Measurements from ENCODE around the gene GNAO1. TPM values are rescaled to one million over a fixed set of nuclear protein-coding genes. Genes with fewer than 3 reads are reported as not detected.
"Not testable (repeated sequence)": the region's sequence is repeated elsewhere in the genome, so short reads cannot be mapped to it uniquely, and the experiment has no call there.

GNAO1 gene
- total and polyA plus RNA-seq, 2 experiments from 2014 or later = 2.7 to 2.8 TPM

- H3K27ac ChIP-seq = no peak overlapping the region
- H3K9me3 ChIP-seq (ENCODE audit: low read depth) = no peaks in the 10 kb centered on the region
- DNase-seq (ENCODE audit: low read depth in 1 of 2, low spot score in 1 of 2) = no peak
- H3K4me1 ChIP-seq (ENCODE audit: low read depth) = peaks cover 7% of the 10 kb centered on the region
- H3K36me3 ChIP-seq = peaks cover 14% of the 10 kb centered on the region
- no peak for TF ChIP-seq CTCF (IDR thresholded peaks at IDR 0.05; ENCODE audit: low read depth, low read length)
- no peak overlapping the region for H3K4me3 ChIP-seq
- no peaks in the 10 kb centered on the region for H3K27me3 ChIP-seq
Measured at GRCh38 chr16:56371660-56371937, 180.3 kb downstream of the GNAO1 start.

- no peaks in the 10 kb centered on the region for H3K27me3 ChIP-seq
- no peak overlapping the region for H3K27ac ChIP-seq
- H3K4me1 ChIP-seq (ENCODE audit: low read depth) = peaks cover 7% of the 10 kb centered on the region
- peaks cover 13% of the 10 kb centered on the region for H3K36me3 ChIP-seq
- H3K4me3 ChIP-seq = no peak overlapping the region
- DNase-seq (ENCODE audit: low read depth in 1 of 2, low spot score in 1 of 2) = no peak
- no peak for TF ChIP-seq CTCF (IDR thresholded peaks at IDR 0.05; ENCODE audit: low read depth, low read length)
- no peaks in the 10 kb centered on the region for H3K9me3 ChIP-seq (ENCODE audit: low read depth)
Measured at GRCh38 chr16:56372013-56372634, 180.8 kb downstream of the GNAO1 start.

- no peak for DNase-seq (ENCODE audit: low read depth in 1 of 2, low spot score in 1 of 2)
- no peak overlapping the region for H3K4me3 ChIP-seq
- TF ChIP-seq CTCF (IDR thresholded peaks at IDR 0.05; ENCODE audit: low read depth, low read length) = no peak
- H3K36me3 ChIP-seq = peaks cover 12% of the 10 kb centered on the region
- H3K9me3 ChIP-seq (ENCODE audit: low read depth) = no peaks in the 10 kb centered on the region
- no peak overlapping the region for H3K27ac ChIP-seq
- peaks cover 7% of the 10 kb centered on the region for H3K4me1 ChIP-seq (ENCODE audit: low read depth)
- no peaks in the 10 kb centered on the region for H3K27me3 ChIP-seq
Measured at GRCh38 chr16:56373003-56373402, 181.7 kb downstream of the GNAO1 start.

GRCh38 chr16:56375792-56376191 is 184.5 kb downstream of the GNAO1 start:
- not testable (repeated sequence) for H3K36me3 ChIP-seq; H3K4me1 ChIP-seq (ENCODE audit: low read depth); DNase-seq (ENCODE audit: low read depth in 1 of 2, low spot score in 1 of 2); H3K9me3 ChIP-seq (ENCODE audit: low read depth); H3K27ac ChIP-seq; H3K4me3 ChIP-seq; H3K27me3 ChIP-seq

GRCh38 chr16:56379044-56379443 is 187.8 kb downstream of the GNAO1 start:
- H3K27ac ChIP-seq; H3K4me1 ChIP-seq (ENCODE audit: low read depth); H3K36me3 ChIP-seq; H3K4me3 ChIP-seq; DNase-seq (ENCODE audit: low read depth in 1 of 2, low spot score in 1 of 2); H3K27me3 ChIP-seq; H3K9me3 ChIP-seq (ENCODE audit: low read depth): not testable (repeated sequence)

- not testable (repeated sequence) for H3K9me3 ChIP-seq (ENCODE audit: low read depth); H3K4me1 ChIP-seq (ENCODE audit: low read depth)
- peaks cover 20% of the 10 kb centered on the region for H3K36me3 ChIP-seq
Measured at GRCh38 chr16:56380778-56381485, 189.6 kb downstream of the GNAO1 start.

GRCh38 chr16:56382459-56382858 is 191.2 kb downstream of the GNAO1 start:
- DNase-seq (ENCODE audit: low read depth in 1 of 2, low spot score in 1 of 2) = no peak
- TF ChIP-seq CTCF (IDR thresholded peaks at IDR 0.05; ENCODE audit: low read depth, low read length) = no peak
- H3K9me3 ChIP-seq (ENCODE audit: low read depth) = no peaks in the 10 kb centered on the region
- H3K36me3 ChIP-seq = peaks cover 23% of the 10 kb centered on the region
- no peak overlapping the region for H3K4me3 ChIP-seq
- H3K27me3 ChIP-seq = no peaks in the 10 kb centered on the region
- no peak overlapping the region for H3K27ac ChIP-seq
- no peaks in the 10 kb centered on the region for H3K4me1 ChIP-seq (ENCODE audit: low read depth)

More at GRCh38 chr16:56380778-56381485, 189.6 kb downstream of the GNAO1 start:
- not testable (repeated sequence) for H3K27ac ChIP-seq; H3K4me3 ChIP-seq; H3K27me3 ChIP-seq; DNase-seq (ENCODE audit: low read depth in 1 of 2, low spot score in 1 of 2)

All from cardiac muscle cell (in vitro differentiated cells and primary cell).